H1 (cell line): ENCODE measurements around the gene LGALS3. TPM values are rescaled to one million over a fixed set of nuclear protein-coding genes. Genes with fewer than 3 reads are reported as not detected.

Source experiments
- CTCF ChIA-PET: fragments of 300-600 bp; sonication (Branson Sonifier 250); formaldehyde crosslinking; loops from one replicate; lab custom pipeline; 2021; ENCODE audit not compliant: partially characterized antibody; lab: Charles Lee
- POLR2A ChIA-PET: fragments of 300-600 bp; sonication (Branson Sonifier 250); formaldehyde crosslinking; loops from one replicate; lab custom pipeline; 2021; ENCODE audit warnings: inconsistent platforms; ENCODE audit not compliant: partially characterized antibody; lab: Charles Lee
- DNase-seq, 2 experiments: peaks; one replicate each; pipeline versions ENCODE4 v3.0.0 to v3.0.0-alpha.2; 2010 to 2022; ENCODE audit warnings: low spot score in 2 of 2, low read depth in 1 of 2, mixed read lengths in 1 of 2
- FAIRE-seq: peaks from 2 replicates; lab custom pipeline; 2011; peaks lifted over from hg19 to GRCh38; lab: Jason Lieb, UNC
- H2AFZ ChIP-seq: 2 replicates; pipeline ENCODE4 v1.8.1; 2012; ENCODE audit warnings: low read length, inconsistent platforms
- H2AK5ac ChIP-seq: 2 replicates; pipeline ENCODE4 v1.6.1; 2013; ENCODE audit warnings: low read depth, low read length
- H2BK120ac ChIP-seq: replicated peaks from 2 replicates; pipeline ENCODE3; 2013; ENCODE audit warnings: low read depth, low read length, inconsistent platforms
- H2BK12ac ChIP-seq: 2 replicates; pipeline ENCODE4 v1.6.1; 2013; ENCODE audit warnings: low read depth, low read length
- H2BK15ac ChIP-seq: 2 replicates; pipeline ENCODE4 v1.6.1; 2013; ENCODE audit warnings: low read length
- H2BK20ac ChIP-seq: 2 replicates; pipeline ENCODE4 v1.6.1; 2013; ENCODE audit warnings: low read length
- H2BK5ac ChIP-seq: 2 replicates; pipeline ENCODE4 v1.6.1; 2013; ENCODE audit warnings: low read depth, low read length
- H3K14ac ChIP-seq: 2 replicates; pipeline ENCODE4 v1.6.1; 2013; ENCODE audit warnings: inconsistent platforms; ENCODE audit not compliant: insufficient read length
- H3K18ac ChIP-seq: 2 replicates; pipeline ENCODE4 v1.6.1; 2013; ENCODE audit warnings: low read length; ENCODE audit errors: extremely low read depth
- H3K23ac ChIP-seq: 2 replicates; pipeline ENCODE4 v1.6.1; 2013; ENCODE audit warnings: inconsistent platforms; ENCODE audit not compliant: insufficient read length
- H3K23me2 ChIP-seq: 2 replicates; pipeline ENCODE4 v1.6.1; 2013; ENCODE audit warnings: low read depth, low read length
- H3K27ac ChIP-seq: 2 replicates; pipeline ENCODE4 v1.6.1; 2011; ENCODE audit warnings: low read depth, low read length, inconsistent platforms
- H3K27me3 ChIP-seq, 4 experiments: replicated peaks in 1 of 4; 1 replicate in 1 of 4; 2 replicates in 3 of 4; pipeline versions ENCODE4 v1.6.1 to v1.8.1; 2011 to 2013; ENCODE audit warnings: low read length in 3 of 4, mild to moderate bottlenecking in 3 of 4, inconsistent platforms in 2 of 4, mixed read lengths in 2 of 4, moderate library complexity in 1 of 4; ENCODE audit not compliant: control insufficient read depth in 3 of 4, insufficient read depth in 3 of 4; ENCODE audit errors: extremely low read depth in 1 of 4
- H3K36me3 ChIP-seq, 4 experiments: 2 replicates each; pipeline versions ENCODE4 v1.6.1 to v1.8.1; 2011 to 2013; ENCODE audit warnings: mild to moderate bottlenecking in 4 of 4, low read length in 3 of 4, moderate library complexity in 2 of 4, control low read depth in 1 of 4, inconsistent platforms in 1 of 4; ENCODE audit not compliant: insufficient read depth in 4 of 4, control insufficient read depth in 2 of 4
- H3K4ac ChIP-seq: replicated peaks from 2 replicates; pipeline ENCODE3; 2013; ENCODE audit warnings: low read length, low read depth, mixed read lengths, inconsistent platforms; ENCODE audit not compliant: insufficient read length
- H3K4me1 ChIP-seq, 4 experiments: replicated peaks in 1 of 4; 1 replicate in 1 of 4; 2 replicates in 3 of 4; pipeline versions ENCODE4 v1.6.1 to v1.8.1; 2011 to 2013; ENCODE audit warnings: low read length in 3 of 4, inconsistent platforms in 2 of 4, mixed read lengths in 1 of 4; ENCODE audit not compliant: insufficient read depth in 4 of 4, control insufficient read depth in 3 of 4
- H3K4me2 ChIP-seq, 2 experiments: 2 replicates each; pipeline versions ENCODE4 v1.6.1 to v1.8.1; 2011 to 2013; ENCODE audit warnings: low read depth in 2 of 2, low read length in 2 of 2, control low read depth in 1 of 2, inconsistent platforms in 1 of 2, mild to moderate bottlenecking in 1 of 2; ENCODE audit not compliant: insufficient read depth in 1 of 2
- H3K4me3 ChIP-seq, 4 experiments: fragments of 200-600, 300-600 bp in 1 of 4; sonication (generic), shearing (Covaris generic), sonication (Bioruptor Twin) in 1 of 4; 2 replicates each; pipeline versions ENCODE4 v1.5.1 to v1.8.1; 2011 to 2016; ENCODE audit warnings: low read length in 4 of 4, low read depth in 3 of 4, control low read depth in 2 of 4, inconsistent platforms in 2 of 4, mild to moderate bottlenecking in 2 of 4, mixed read lengths in 1 of 4, moderate library complexity in 1 of 4; ENCODE audit not compliant: insufficient read depth in 2 of 4; ENCODE audit errors: extremely low read depth in 1 of 4
- H3K56ac ChIP-seq: replicated peaks from 2 replicates; pipeline ENCODE3; 2013; ENCODE audit warnings: low read depth, mild to moderate bottlenecking, mixed read lengths, low read length, inconsistent platforms; ENCODE audit not compliant: insufficient read length
- H3K79me1 ChIP-seq: 2 replicates; pipeline ENCODE4 v1.6.1; 2013; ENCODE audit warnings: low read depth, low read length, control low read depth
- H3K79me2 ChIP-seq, 2 experiments: 2 replicates each; pipeline versions ENCODE4 v1.6.1 to v1.8.1; 2012 to 2013; ENCODE audit warnings: low read length in 2 of 2, mild to moderate bottlenecking in 2 of 2, inconsistent platforms in 1 of 2; ENCODE audit not compliant: insufficient read depth in 2 of 2, control insufficient read depth in 1 of 2
- H3K9ac ChIP-seq, 4 experiments: replicated peaks in 1 of 4; 1 replicate in 1 of 4; 2 replicates in 3 of 4; pipeline versions ENCODE4 v1.6.1 to v1.8.1; 2011 to 2013; ENCODE audit warnings: low read depth in 3 of 4, low read length in 3 of 4, control low read depth in 2 of 4, mild to moderate bottlenecking in 2 of 4, moderate library complexity in 2 of 4, inconsistent platforms in 1 of 4; ENCODE audit errors: extremely low read depth in 1 of 4
- H3K9me3 ChIP-seq, 2 experiments: 2 replicates each; pipeline versions ENCODE4 v1.6.1 to v1.8.1; 2012 to 2013; ENCODE audit warnings: mild to moderate bottlenecking in 2 of 2, moderate library complexity in 2 of 2, control low read depth in 1 of 2, inconsistent platforms in 1 of 2, low read depth in 1 of 2, low read length in 1 of 2, mixed read lengths in 1 of 2; ENCODE audit not compliant: insufficient read depth in 2 of 2
- H4K20me1 ChIP-seq, 2 experiments: replicated peaks in 1 of 2; 2 replicates each; pipeline versions ENCODE3 to v1.8.1; 2011 to 2013; ENCODE audit warnings: inconsistent platforms in 2 of 2, low read length in 2 of 2, mild to moderate bottlenecking in 1 of 2; ENCODE audit not compliant: insufficient read depth in 2 of 2, control insufficient read depth in 1 of 2
- H4K5ac ChIP-seq: 2 replicates; pipeline ENCODE4 v1.6.1; 2013; ENCODE audit warnings: low read length, low read depth, mixed read lengths, inconsistent platforms; ENCODE audit not compliant: insufficient read length
- H4K8ac ChIP-seq: 2 replicates; pipeline ENCODE4 v1.8.0; 2013; ENCODE audit warnings: mild to moderate bottlenecking, moderate library complexity, low read length, inconsistent platforms; ENCODE audit not compliant: insufficient read depth; ENCODE audit errors: extremely low read depth
- H4K91ac ChIP-seq: replicated peaks from 2 replicates; pipeline ENCODE3; 2013; ENCODE audit warnings: low read length, mixed read lengths, inconsistent platforms; ENCODE audit not compliant: insufficient read length
- ASH2L ChIP-seq: fragments of 200-600, 300-600 bp; sonication (generic); IDR thresholded peaks from one replicate; pipeline ENCODE4 v1.7.1; 2017; ENCODE audit warnings: low read length
- BCL11A ChIP-seq, 2 experiments: IDR thresholded peaks; one replicate each; pipeline ENCODE4 v1.6.1; 2011; ENCODE audit warnings: low read depth in 2 of 2, low read length in 2 of 2, mild to moderate bottlenecking in 2 of 2
- EZH2 ChIP-seq: fragments of 200-600 bp; sonication (generic); IDR thresholded peaks from 2 replicates; pipeline ENCODE4 v1.7.1; 2012; ENCODE audit warnings: low read depth, mild to moderate bottlenecking, moderate library complexity, low read length, inconsistent platforms; ENCODE audit not compliant: severe bottlenecking
- GABPA ChIP-seq: IDR thresholded peaks from 2 replicates; pipeline ENCODE4 v1.6.1; 2011; ENCODE audit warnings: mild to moderate bottlenecking, low read length, moderate library complexity, borderline replicate concordance; ENCODE audit not compliant: insufficient read depth
- GTF2F1 ChIP-seq: IDR thresholded peaks from 2 replicates; pipeline ENCODE4 v1.6.1; 2012; ENCODE audit warnings: low read depth, low read length, improper control_type of control experiment, borderline replicate concordance
- HDAC6 ChIP-seq: IDR thresholded peaks from one replicate; pipeline ENCODE4 v1.7.1; 2012; ENCODE audit warnings: low read depth, mild to moderate bottlenecking, inconsistent platforms, low read length, moderate library complexity
- MAFK ChIP-seq: IDR thresholded peaks from 2 replicates; pipeline ENCODE4 v1.6.1; 2012; ENCODE audit warnings: low read depth, mild to moderate bottlenecking, improper control_type of control experiment, low read length
- POU5F1 ChIP-seq: IDR thresholded peaks from 2 replicates; pipeline ENCODE4 v1.6.1; 2011; ENCODE audit warnings: low read depth, mild to moderate bottlenecking, low read length, moderate library complexity
- TAF7 ChIP-seq: optimal IDR thresholded peaks from 2 replicates; pipeline ENCODE3; 2011; ENCODE audit warnings: low read depth, mild to moderate bottlenecking, inconsistent platforms, low read length, moderate library complexity, borderline replicate concordance
- TBP ChIP-seq: IDR thresholded peaks from 2 replicates; pipeline ENCODE4 v1.6.1; 2011; ENCODE audit warnings: low read depth, low read length, improper control_type of control experiment
- WGBS, 2 experiments: shearing (Covaris generic) in 1 of 2; methylation state at CpG; one replicate each; pipeline versions ENCODE4 v1.1.6 to v1.1.7; 2013 to 2015; ENCODE audit warnings: low lambda C conversion rate in 2 of 2, mixed read lengths in 2 of 2, inconsistent platforms in 1 of 2, low coverage in 1 of 2, missing lambda C conversion rate in 1 of 2; ENCODE audit not compliant: insufficient replicate concordance in 2 of 2, insufficient coverage in 1 of 2, insufficient read length in 1 of 2; ENCODE audit errors: extremely low coverage in 1 of 2, missing lambda C conversion rate in 1 of 2; 5-methylcytosine and 5-hydroxymethylcytosine counted together
- polyA plus RNA-seq, 7 experiments: library from polyadenylated mRNA; depleted of rRNA in 3 of 7; stranded (reverse) in 5 of 7; unstranded in 2 of 7; fragments of >200 nt in 5 of 7; fragments of 200-250 nt in 2 of 7; gene quantifications; 1 replicate in 5 of 7; 2 replicates in 1 of 7; 4 replicates in 1 of 7; pipeline versions ENCODE4 v1.2.1 to v1.2.3, GENCODE V29; 2011 to 2013; ENCODE audit warnings: missing spikeins in 2 of 7, mixed read lengths in 2 of 7
- total RNA-seq: library from RNA; stranded (reverse); fragmentation: NEBNext Ultra II Directional; extraction: Animal tissue kit (Norgen Biotek cat#: 25700); gene quantifications from 2 replicates; pipeline ENCODE4 v1.2.1, GENCODE V29; 2021
- TF ChIP-seq, protein P1 (sequence below): IDR thresholded peaks from 2 replicates; pipeline ENCODE4 v1.6.1; 2011; ENCODE audit warnings: low read length, improper control_type of control experiment

The LGALS3 gene
- total and polyA plus RNA-seq, 2 of the 8 experiments (the other 6 are each of a cell fraction or from before 2014, with no cell fraction given), result 9.7 to 14.5 TPM

- TF ChIP-seq TAF7 (no peak), TBP (no peak), BCL11A (IDR thresholded peaks at IDR 0.05; ENCODE audit: low read depth in 2 of 2, low read length in 2 of 2) (no peak), MAFK (no peak), EZH2 (no peak), ASH2L (no peak), POU5F1 (no peak), GTF2F1 (no peak), GABPA (no peak), HDAC6 (no peak)
- TF ChIP-seq, protein P1, sequence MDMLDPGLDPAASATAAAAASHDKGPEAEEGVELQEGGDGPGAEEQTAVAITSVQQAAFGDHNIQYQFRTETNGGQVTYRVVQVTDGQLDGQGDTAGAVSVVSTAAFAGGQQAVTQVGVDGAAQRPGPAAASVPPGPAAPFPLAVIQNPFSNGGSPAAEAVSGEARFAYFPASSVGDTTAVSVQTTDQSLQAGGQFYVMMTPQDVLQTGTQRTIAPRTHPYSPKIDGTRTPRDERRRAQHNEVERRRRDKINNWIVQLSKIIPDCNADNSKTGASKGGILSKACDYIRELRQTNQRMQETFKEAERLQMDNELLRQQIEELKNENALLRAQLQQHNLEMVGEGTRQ, result no peak
- TF ChIP-seq, all 59 proteins: peak for 0
- no peak for DNase-seq
- Histone ChIP-seq H2BK12ac (no peak overlapping the region), H2AK5ac (no peak overlapping the region), H2BK20ac (no peak overlapping the region), H3K27ac (no peak overlapping the region), H3K14ac (no peak overlapping the region), H4K5ac (no peak overlapping the region), H4K91ac (no peak overlapping the region), H3K4me3 (no peak overlapping the region), H2BK15ac (no peak overlapping the region), H3K9ac (no peak overlapping the region), H3K36me3 (no peaks in the 10 kb centered on the region), H3K4ac (no peak overlapping the region), H3K4me1 (no peaks in the 10 kb centered on the region), H4K20me1 (no peaks in the 10 kb centered on the region), H2BK120ac (no peak overlapping the region), H3K23me2 (no peaks in the 10 kb centered on the region; the same call in 1 of the 2 replicates), H3K4me2 (no peak overlapping the region), H3K79me1 (no peaks in the 10 kb centered on the region), H3K9me3 (no peaks in the 10 kb centered on the region), H3K23ac (no peak overlapping the region), H2BK5ac (no peak overlapping the region), H4K8ac (no peak overlapping the region), H2AFZ (no peak overlapping the region), H3K79me2 (no peaks in the 10 kb centered on the region), H3K56ac (no peak overlapping the region), H3K18ac (no peak overlapping the region), H3K27me3 (peaks cover 0 to 2% (median 0%) of the 10 kb centered on the region in 4 experiments; a peak in 3 of 7 replicates)
- CTCF ChIA-PET, result interaction anchor here (1.0 to 3.9 kb wide), 5 partner anchors 8 to 294 kb away, joined by 3 to 18 read pairs (median 3); no protein-coding TSS in a partner anchor
- WGBS, 2 experiments, result 85% methylated on average over 8 of the region's 8 CpGs; no CpG with 5 or more reads in 1 of the 2 experiments
- POLR2A ChIA-PET, result interaction anchor here (0.8 to 1.4 kb wide), 4 partner anchors 9 to 1681 kb away, joined by 3 read pairs; partner anchors contain the start of gene MAPK1IP1L
- FAIRE-seq, result no peak
These were observed 6.5 kb upstream of the LGALS3 start for GRCh38 chr14:55122440-55122986.
